Tibial nerve (tissue), 4 donors: ENCODE results near the gene TGFB2.

ENCODE experiments used
- CTCF ChIP-seq, 5 experiments: fragments of 200-600 bp in 3 of 5; fragments of 450-650 bp in 2 of 5; sonication (generic) in 3 of 5; IDR thresholded peaks; one replicate each; pipeline ENCODE4 v1.5.1; 2016 to 2019; ENCODE audit warnings: antibody characterized with exemption in 5 of 5, mild to moderate bottlenecking in 3 of 5, moderate library complexity in 2 of 5
- EP300 ChIP-seq, 2 donors: sonication (generic); formaldehyde crosslinking; IDR thresholded peaks; one replicate each; pipeline ENCODE4 v1.6.1; 2017; ENCODE audit warnings: antibody characterized with exemption in 2 of 2, mild to moderate bottlenecking in 1 of 2
- POLR2A ChIP-seq, 2 donors: fragments of 450-650 bp; IDR thresholded peaks; one replicate each; pipeline ENCODE4 v1.6.1; 2017; ENCODE audit warnings: antibody characterized with exemption in 2 of 2, mild to moderate bottlenecking in 2 of 2, moderate library complexity in 2 of 2

- TF ChIP-seq CTCF (IDR thresholded peaks at IDR 0.05): no peak
- no peak for TF ChIP-seq EP300 (IDR thresholded peaks at IDR 0.05)
- no peak for TF ChIP-seq POLR2A (IDR thresholded peaks at IDR 0.05)
Measured at GRCh38 chr1:218493986-218494385, 148.8 kb downstream of the TGFB2 start.
